ENCODE measurements around the gene EDDM3A.
"Not testable (repeated sequence)": the region's sequence is repeated elsewhere in the genome, so short reads cannot be mapped to it uniquely, and the experiment has no call there.

Gene EDDM3A

GRCh38 chr14:20732979-20733635, 12.6 kb upstream of the EDDM3A start:
- DNase-seq (ENCODE audit: low read depth, low spot score): no peak

GRCh38 chr14:20733684-20734429, 11.8 kb upstream of the EDDM3A start:
- no peak for DNase-seq (ENCODE audit: low read depth, low spot score)

GRCh38 chr14:20734430-20734806, 11.3 kb upstream of the EDDM3A start:
- no peak for DNase-seq (ENCODE audit: low read depth, low spot score)

GRCh38 chr14:20738292-20738691, 7.4 kb upstream of the EDDM3A start:
- not testable (repeated sequence) for DNase-seq (ENCODE audit: low read depth, low spot score)

GRCh38 chr14:20742132-20742531, 3.6 kb upstream of the EDDM3A start:
- DNase-seq (ENCODE audit: low read depth, low spot score): no peak

GRCh38 chr14:20743556-20743955, 2.1 kb upstream of the EDDM3A start:
- no peak for DNase-seq (ENCODE audit: low read depth, low spot score)

GRCh38 chr14:20746566-20746965, 879 bp downstream of the EDDM3A start:
- no peak for DNase-seq (ENCODE audit: low read depth, low spot score)

- no peak for DNase-seq (ENCODE audit: low read depth, low spot score)
These were observed 2.8 kb downstream of the EDDM3A start for GRCh38 chr14:20748439-20748838.

- no peak for DNase-seq (ENCODE audit: low read depth, low spot score)
These were observed 4.5 kb downstream of the EDDM3A start for GRCh38 chr14:20750194-20750593.

- DNase-seq (ENCODE audit: low read depth, low spot score): no peak
These were observed 6.4 kb downstream of the EDDM3A start for GRCh38 chr14:20751963-20752562.

- DNase-seq (ENCODE audit: low read depth, low spot score): no peak
These were observed 8.6 kb downstream of the EDDM3A start for GRCh38 chr14:20754308-20754707.

GRCh38 chr14:20755037-20755436, 9.3 kb downstream of the EDDM3A start:
- no peak for DNase-seq (ENCODE audit: low read depth, low spot score)

GRCh38 chr14:20757965-20758364, 12.3 kb downstream of the EDDM3A start:
- DNase-seq (ENCODE audit: low read depth, low spot score): no peak

- not testable (repeated sequence) for DNase-seq (ENCODE audit: low read depth, low spot score)
These were observed 13.8 kb downstream of the EDDM3A start for GRCh38 chr14:20759465-20759864.

- DNase-seq (ENCODE audit: low read depth, low spot score): no peak
These were observed 15.3 kb downstream of the EDDM3A start for GRCh38 chr14:20760950-20761349.

- DNase-seq (ENCODE audit: low read depth, low spot score): no peak
These were observed 22.9 kb downstream of the EDDM3A start for GRCh38 chr14:20768593-20768892.

- no peak for DNase-seq (ENCODE audit: low read depth, low spot score)
These were observed 23.7 kb downstream of the EDDM3A start for GRCh38 chr14:20769421-20769820.

GRCh38 chr14:20772650-20773049, 27.0 kb downstream of the EDDM3A start:
- DNase-seq (ENCODE audit: low read depth, low spot score): no peak

- DNase-seq (ENCODE audit: low read depth, low spot score): no peak
These were observed 28.7 kb downstream of the EDDM3A start for GRCh38 chr14:20774258-20774824.

GRCh38 chr14:20775043-20775442, 29.4 kb downstream of the EDDM3A start:
- no peak for DNase-seq (ENCODE audit: low read depth, low spot score)

- DNase-seq (ENCODE audit: low read depth, low spot score): no peak
These were observed 30.2 kb downstream of the EDDM3A start for GRCh38 chr14:20775901-20776300.

GRCh38 chr14:20781803-20782202, 36.1 kb downstream of the EDDM3A start:
- no peak for DNase-seq (ENCODE audit: low read depth, low spot score)
